Measurements from ENCODE around the gene SLC28A2.

Gene SLC28A2, protein sequence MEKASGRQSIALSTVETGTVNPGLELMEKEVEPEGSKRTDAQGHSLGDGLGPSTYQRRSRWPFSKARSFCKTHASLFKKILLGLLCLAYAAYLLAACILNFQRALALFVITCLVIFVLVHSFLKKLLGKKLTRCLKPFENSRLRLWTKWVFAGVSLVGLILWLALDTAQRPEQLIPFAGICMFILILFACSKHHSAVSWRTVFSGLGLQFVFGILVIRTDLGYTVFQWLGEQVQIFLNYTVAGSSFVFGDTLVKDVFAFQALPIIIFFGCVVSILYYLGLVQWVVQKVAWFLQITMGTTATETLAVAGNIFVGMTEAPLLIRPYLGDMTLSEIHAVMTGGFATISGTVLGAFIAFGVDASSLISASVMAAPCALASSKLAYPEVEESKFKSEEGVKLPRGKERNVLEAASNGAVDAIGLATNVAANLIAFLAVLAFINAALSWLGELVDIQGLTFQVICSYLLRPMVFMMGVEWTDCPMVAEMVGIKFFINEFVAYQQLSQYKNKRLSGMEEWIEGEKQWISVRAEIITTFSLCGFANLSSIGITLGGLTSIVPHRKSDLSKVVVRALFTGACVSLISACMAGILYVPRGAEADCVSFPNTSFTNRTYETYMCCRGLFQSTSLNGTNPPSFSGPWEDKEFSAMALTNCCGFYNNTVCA

DNA sequence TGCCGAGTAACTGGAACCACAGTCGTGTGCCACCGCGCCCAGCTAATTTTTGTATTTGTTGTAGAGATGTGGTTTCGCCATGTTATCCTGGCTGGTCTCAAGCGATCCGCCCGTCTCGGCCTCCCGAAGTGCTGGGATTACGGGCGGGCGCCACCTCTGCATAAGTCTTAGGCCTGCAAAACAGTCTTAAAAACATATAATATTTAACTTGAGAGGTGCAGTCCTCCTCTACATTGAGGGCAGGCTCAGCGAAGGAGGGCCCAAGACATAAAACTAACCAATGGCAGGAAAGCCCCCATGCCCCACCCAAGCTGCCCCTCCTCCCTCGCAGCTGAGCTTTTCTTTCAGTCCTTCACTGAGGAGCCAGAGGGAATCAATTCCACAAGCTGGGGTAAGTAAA, at the start of gene SLC28A2:
Gene SLC28A2, plus strand, starts transcription at position 347 of the 400 bp plus-strand sequence. CDS start 982 bp downstream, outside the sequence.
- no peak for TF ChIP-seq POLR2A (IDR thresholded peaks at IDR 0.05; ENCODE audit: low read length)
- TF ChIP-seq GATA1 (IDR thresholded peaks at IDR 0.05; ENCODE audit: low read depth, low read length) = no peak
- DNase-seq = no peak

DNA sequence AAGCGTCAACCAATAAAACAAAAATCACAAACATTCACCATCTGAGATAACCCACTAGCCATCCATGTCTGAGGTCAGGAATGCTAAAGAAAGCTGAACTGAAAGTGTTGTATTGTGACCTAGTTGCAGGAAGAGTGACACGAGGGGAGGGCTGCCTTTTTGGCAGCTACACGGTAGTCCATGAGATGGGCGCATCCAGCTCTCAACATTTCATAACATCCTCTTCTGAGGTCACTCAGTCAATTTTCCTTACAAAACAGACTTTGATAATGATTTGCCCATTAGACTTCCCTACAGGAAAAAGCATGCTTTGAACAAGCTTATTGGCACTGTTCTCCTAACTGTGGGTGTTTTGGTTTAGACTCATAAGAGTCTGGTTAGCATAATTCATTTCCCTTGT, 48.9 kb upstream of the SLC28A2 start:
- TF ChIP-seq GATA1 (IDR thresholded peaks at IDR 0.05; ENCODE audit: low read depth, low read length) (no peak), POLR2A (IDR thresholded peaks at IDR 0.05; ENCODE audit: low read length) (no peak)
- no peak for DNase-seq

DNA sequence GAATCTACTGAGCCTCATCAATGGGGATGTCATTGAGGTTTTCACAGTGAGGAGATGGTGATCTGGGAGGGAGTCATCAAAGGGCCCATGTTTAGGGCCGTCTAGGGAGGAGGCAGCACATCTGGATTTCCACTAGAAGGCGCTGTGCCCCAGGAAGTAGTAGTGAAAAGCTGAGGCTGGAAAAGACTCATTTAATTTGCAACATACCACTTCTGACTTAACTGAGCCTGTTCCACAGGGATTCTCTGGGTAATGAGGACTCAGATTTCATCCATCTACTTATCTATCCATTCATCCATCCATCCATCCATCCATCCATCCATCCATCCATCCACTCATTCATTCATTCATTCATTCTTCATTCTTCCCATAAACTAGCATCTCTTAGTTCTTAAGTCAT, 46.8 kb upstream of the SLC28A2 start:
- TF ChIP-seq POLR2A (IDR thresholded peaks at IDR 0.05; ENCODE audit: low read length) = no peak
- TF ChIP-seq GATA1 (IDR thresholded peaks at IDR 0.05; ENCODE audit: low read depth, low read length) = no peak
- peak; percentile 71 to 81 for DNase-seq

DNA sequence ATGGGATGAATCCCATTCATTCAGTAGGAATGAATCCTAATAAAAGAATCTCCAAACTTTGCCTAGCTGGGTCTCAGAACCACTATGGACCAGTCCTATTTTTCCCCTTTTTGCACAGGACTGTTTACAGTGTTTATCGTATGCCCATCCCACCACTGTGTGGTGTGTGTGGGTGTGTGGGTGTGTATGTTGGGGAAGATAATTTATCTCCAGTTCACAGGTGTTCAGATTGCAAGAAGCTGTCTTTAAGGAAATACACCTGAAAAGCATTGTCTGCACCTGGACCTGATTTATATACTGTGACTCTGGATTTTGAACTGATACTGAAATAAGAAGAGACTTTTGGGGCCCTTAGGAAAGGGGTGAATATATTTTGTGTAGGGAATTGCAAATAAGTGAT, 39.5 kb upstream of the SLC28A2 start:
- TF ChIP-seq GATA1 (IDR thresholded peaks at IDR 0.05; ENCODE audit: low read depth, low read length) (no peak), POLR2A (IDR thresholded peaks at IDR 0.05; ENCODE audit: low read length) (no peak)
- DNase-seq = no peak

DNA sequence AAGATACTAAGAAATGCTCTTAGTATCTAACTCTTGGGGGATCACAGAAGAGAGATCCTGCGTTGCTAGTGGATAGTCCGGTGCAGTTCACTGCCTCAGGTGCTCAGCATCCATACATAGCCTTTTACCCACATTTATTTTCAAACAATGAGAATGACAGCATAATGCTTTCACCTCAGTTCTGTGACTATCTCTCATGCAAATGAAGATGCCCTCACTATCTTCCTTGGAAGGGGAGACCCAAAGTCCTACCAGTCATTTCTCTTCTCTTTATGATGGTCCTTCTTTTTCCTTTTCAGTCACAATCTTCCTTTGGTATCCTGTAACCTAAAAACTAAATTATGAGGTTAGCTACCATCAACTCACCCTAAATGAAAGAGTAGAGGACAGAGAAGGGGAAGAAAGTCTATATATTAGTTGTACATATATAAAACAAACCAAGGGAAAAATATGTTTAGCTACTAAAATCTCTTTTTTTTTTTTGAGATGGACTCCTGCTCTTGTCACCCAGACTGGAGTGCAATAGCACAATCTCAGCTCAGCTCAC, 30.9 kb upstream of the SLC28A2 start:
- TF ChIP-seq POLR2A (IDR thresholded peaks at IDR 0.05; ENCODE audit: low read length) (no peak), GATA1 (IDR thresholded peaks at IDR 0.05; ENCODE audit: low read depth, low read length) (no peak)
- no peak for DNase-seq

DNA sequence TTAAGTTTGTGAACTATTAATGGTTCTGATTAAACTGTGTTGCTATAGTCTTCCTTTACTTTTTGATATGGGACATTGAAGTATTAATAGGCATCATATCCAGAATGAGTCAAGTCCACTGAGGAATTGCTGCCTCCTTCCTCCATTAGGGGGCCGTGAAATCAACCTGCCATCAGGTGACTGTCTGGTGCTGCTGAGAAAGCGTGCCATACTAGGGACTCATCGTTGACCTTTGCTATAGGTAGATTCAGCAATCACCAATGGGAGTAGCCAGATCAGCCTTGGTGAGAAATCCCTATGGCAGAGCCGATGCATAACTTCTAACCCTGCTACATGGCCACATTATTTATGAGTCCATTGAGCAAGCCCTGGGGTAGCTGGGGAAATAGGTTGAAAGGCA, 30.1 kb upstream of the SLC28A2 start:
- no peak for DNase-seq
- no peak for TF ChIP-seq GATA1 (IDR thresholded peaks at IDR 0.05; ENCODE audit: low read depth, low read length)
- no peak for TF ChIP-seq POLR2A (IDR thresholded peaks at IDR 0.05; ENCODE audit: low read length)

DNA sequence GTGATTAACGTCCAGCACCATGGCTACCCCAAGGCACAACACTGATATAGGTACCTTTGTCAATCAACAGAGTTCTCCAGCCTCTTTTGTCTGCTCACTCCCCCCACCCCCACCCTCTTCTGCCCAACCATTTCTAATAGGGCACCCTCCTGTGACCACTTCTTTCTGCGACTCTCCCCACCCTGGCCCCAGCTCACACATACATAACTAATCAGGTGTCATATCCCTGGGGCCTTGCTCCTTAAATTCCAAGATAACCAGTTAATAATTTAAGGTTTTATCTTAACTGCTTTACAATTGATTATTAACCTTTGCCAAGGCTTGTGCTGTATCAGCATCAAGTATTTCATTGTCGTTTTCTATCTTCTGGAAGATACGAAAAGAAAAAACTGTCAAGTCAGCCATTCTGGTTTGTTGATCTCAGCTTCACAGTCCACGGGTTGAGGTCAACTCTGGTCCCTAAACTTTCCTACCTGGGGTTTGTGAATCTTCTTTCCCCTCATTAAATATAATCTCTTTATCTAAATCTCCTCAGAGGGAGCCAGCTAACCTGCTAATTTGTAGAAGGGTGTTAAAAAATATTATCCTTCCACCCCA, 27.3 kb upstream of the SLC28A2 start:
- TF ChIP-seq GATA1 (IDR thresholded peaks at IDR 0.05; ENCODE audit: low read depth, low read length) (no peak), POLR2A (IDR thresholded peaks at IDR 0.05; ENCODE audit: low read length) (no peak)

DNA sequence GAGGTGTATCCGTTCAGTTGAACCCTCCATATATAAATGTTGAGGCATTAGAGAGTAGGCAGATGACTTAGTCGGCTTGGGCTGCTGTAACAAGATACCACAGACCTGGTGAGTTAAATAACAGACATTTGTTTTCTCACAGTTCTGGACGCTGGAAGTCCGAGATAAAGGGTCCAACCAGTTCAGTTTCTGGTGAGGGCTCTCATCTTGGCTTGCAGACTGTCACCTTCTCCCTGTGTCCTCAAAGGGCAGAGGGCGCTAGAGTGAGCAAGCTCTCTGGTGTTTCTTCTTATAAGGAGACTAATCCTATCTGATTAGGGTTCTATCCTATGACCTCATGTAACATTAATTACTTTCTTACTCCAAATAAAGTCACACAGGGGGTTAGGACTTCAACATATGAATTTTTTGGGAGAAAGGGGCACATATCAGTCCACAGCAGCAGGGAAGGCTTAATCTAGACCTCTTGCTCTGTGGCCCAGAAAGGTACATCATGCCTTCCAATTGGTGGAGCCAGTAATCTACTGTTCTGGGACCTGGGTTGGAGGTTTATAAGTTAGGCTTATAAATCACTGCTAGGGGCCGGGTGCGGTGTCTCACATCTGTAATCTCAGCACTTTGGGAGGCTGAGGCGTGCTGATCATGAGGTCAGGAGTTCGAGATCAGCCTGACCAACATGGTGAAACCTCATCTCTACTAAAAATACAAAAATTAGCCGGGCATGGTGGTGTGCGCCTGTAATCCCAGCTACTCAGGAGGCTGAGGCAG, 26.3 kb upstream of the SLC28A2 start:
- DNase-seq = peak; percentile 7 to 53

More for the DNA sequence above, 27.3 kb upstream of the SLC28A2 start:
- DNase-seq = no peak

DNA sequence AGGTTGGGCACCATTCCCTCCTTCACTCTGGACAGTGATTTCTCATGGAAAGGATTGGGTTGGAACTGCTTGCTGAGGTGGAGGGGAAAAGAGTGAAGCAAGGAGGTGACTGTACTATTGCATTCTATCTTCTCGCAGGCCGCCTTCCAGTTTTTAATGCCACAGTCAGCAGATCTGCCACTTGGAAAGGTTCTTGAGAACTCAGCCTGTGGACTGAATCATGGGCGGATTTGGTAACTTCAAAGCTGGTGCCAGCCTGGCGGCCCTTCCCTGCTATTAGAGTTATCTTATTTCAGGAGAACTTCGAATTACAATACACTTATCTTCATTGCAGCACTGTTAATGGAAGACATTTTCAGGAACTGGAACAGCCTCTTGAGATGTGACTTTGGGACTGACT, 23.1 kb upstream of the SLC28A2 start:
- no peak for TF ChIP-seq GATA1 (IDR thresholded peaks at IDR 0.05; ENCODE audit: low read depth, low read length)
- no peak for TF ChIP-seq POLR2A (IDR thresholded peaks at IDR 0.05; ENCODE audit: low read length)
- DNase-seq = no peak

More for the DNA sequence above, 26.3 kb upstream of the SLC28A2 start:
- TF ChIP-seq GATA1 (IDR thresholded peaks at IDR 0.05; ENCODE audit: low read depth, low read length) (no peak), POLR2A (IDR thresholded peaks at IDR 0.05; ENCODE audit: low read length) (no peak)

DNA sequence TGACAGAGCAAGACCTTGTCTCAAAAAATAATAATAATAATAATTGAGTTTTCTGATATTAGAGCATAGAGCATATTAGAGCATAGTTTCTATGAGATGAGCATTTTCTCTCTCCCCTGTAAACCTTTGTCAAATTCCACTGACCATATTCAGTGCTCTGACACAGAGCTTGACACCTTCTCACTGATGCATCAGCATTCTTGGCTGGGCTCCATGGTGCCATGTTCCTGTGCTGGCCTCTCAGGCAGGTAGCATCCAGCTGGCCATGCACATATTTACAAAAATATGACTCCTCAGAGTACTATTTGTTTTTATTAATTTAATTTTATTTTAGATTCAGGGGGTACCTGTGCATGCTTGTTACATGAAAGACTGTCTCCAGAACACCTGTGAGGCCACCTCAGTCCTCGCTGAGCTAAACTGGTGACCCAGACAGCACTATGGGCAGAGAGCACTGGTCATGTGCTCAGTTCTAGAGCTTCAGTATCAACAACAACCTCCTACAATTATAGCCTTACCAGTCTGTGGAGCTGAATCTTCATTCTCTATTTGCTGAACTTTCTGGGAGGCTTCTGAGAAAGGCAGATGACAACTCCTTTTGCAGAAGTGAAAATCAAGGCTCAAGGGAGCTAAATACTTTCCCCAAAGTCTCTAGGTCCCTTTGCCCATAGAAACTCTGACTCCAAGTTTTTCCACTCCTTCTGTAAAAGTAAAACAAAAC, 21.6 kb upstream of the SLC28A2 start:
- no peak for DNase-seq
- TF ChIP-seq GATA1 (IDR thresholded peaks at IDR 0.05; ENCODE audit: low read depth, low read length) (no peak), POLR2A (IDR thresholded peaks at IDR 0.05; ENCODE audit: low read length) (no peak)

DNA sequence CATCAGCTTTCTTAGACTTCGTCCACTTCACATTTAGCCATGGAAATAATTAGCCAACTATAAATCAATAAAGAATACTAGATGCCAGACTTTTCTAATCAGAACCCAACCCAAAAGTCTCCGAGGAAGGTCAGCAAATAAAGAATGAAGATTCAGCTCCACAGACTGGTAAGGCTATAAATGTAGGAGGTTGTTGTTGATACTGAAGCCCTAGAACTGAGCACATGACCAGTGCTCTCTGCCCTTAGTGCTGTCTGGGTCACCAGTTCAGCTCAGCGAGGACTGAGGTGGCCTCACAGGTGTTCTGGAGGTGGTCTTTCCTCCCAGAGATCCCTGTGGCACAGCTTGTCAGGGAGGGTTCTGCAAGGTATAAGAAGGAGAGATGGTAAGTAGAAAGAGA, 20.9 kb upstream of the SLC28A2 start:
- TF ChIP-seq POLR2A (IDR thresholded peaks at IDR 0.05; ENCODE audit: low read length) (no peak), GATA1 (IDR thresholded peaks at IDR 0.05; ENCODE audit: low read depth, low read length) (no peak)
- no peak for DNase-seq

DNA sequence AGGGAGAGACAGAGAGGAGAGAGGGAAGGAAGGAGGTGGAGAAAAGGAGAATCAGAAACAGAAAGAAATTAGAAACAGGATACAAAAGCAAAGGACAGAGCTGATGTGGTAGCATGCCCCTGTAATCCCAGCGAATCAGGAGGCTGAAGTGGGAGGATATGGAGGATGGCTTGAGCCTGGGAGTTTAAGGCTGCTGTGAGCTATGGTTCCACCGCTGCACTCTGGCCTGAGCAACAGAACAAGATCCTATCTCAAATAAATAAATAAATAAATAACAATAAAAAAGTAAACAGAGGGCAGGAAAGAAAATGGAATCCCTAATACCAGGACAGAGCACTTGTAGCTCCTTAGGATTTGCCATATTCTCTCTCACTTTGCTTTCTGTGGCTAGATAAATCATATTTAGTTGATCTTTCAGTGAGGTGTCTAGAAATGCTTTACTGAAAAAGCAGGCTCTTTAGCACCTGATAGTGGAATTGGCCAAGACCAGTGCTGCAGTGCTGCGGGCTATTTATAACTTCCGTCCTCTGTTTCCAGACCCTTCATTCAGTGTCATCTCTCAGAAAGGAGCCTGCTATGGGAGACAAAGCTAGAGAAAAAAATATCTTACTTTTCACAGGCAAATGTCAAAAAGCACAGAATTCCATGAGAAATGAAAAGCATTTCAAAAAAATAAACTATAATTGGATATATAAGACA, 20.0 kb upstream of the SLC28A2 start:
- no peak for TF ChIP-seq GATA1 (IDR thresholded peaks at IDR 0.05; ENCODE audit: low read depth, low read length)
- no peak for TF ChIP-seq POLR2A (IDR thresholded peaks at IDR 0.05; ENCODE audit: low read length)
- DNase-seq = no peak
